ENCODE measurements around the gene DHRS7. TPM values are rescaled to one million over a fixed set of nuclear protein-coding genes. Genes with fewer than 3 reads are reported as not detected.

The DHRS7 gene
- polyA plus RNA-seq, 1 of the 3 experiments (the other 2 are of a cell fraction) = 88.7 TPM

DNA sequence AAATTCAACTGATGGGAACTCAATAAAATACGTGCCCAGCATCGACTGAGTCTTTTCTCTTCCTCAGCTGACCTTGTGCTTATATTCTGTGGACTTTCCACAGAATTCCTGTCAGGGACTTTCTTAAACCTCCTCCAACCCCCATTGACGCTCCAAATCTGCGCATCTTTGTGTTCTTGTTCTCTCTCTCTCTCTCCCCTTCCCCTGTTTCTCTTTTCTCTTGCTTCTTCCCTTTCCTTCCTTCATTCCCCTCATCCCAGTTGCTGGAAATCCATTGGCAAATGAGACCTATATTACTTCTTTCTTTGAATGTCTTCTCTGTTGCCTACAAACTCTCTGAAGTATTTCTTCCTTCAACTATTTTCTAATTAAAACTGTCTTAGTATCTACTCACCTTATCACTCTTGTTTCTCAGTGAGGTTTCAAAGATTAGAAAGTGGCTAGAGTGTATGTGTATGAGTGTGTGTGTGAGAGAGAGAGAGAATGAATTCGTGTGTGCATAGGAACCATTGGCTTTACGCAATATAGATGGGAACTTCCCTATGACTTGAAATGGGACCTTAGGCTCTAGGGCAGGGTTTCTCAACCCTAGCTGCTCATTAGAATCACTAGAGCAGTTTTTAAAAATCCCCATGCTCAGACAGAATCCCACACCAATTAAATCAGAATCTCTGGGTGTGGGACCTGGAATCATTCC is 41.8 kb upstream of the DHRS7 start:
- Histone ChIP-seq H4K20me1 (ENCODE audit: insufficient read depth) (no peaks in the 10 kb centered on the region), H3K27ac (ENCODE audit: low read depth in 2 of 2, low read length in 1 of 2) (no peak overlapping the region), H3K4me1 (ENCODE audit: control insufficient read depth in 1 of 2, insufficient read depth in 2 of 2, low read depth in 1 of 2, low read length in 1 of 2) (peaks cover 0 to 4% of the 10 kb centered on the region in 2 experiments; a peak in 2 of 4 replicates), H3K4me2 (no peak overlapping the region), H3K9me2 (no peaks in the 10 kb centered on the region), H3K27me3 (ENCODE audit: insufficient read depth) (no peaks in the 10 kb centered on the region; the same call in 1 of the 2 replicates), H3K4me3 (ENCODE audit: low read depth in 2 of 2, low read length in 1 of 2) (no peak overlapping the region), H3K9ac (no peak overlapping the region), H3K9me3 (no peaks in the 10 kb centered on the region), H3K79me2 (ENCODE audit: insufficient read depth) (no peaks in the 10 kb centered on the region), H3F3A (replicated peaks; ENCODE audit: insufficient read depth) (no peaks in the 10 kb centered on the region), H2AFZ (ENCODE audit: low read depth) (no peak overlapping the region), H3K36me3 (replicated peaks in 1 of 2; ENCODE audit: control insufficient read depth in 1 of 2, insufficient read depth in 2 of 2, low read length in 1 of 2) (no peaks in the 10 kb centered on the region)
- WGBS (ENCODE audit: low lambda C conversion rate) = 67% methylated on average over 6 of the region's 6 CpGs
- no peak for DNase-seq
- ChIA-PET CTCF (interaction anchor here (0.8 kb wide), 1 partner anchor 12 kb away, joined by 3 read pairs; no protein-coding TSS in a partner anchor), POLR2A (no interaction called here)
- TF ChIP-seq USF2 (IDR thresholded peaks at IDR 0.05; ENCODE audit: borderline replicate concordance, low read depth, low read length) (no peak), FOXM1 (IDR thresholded peaks at IDR 0.05; ENCODE audit: low read depth) (no peak), YY1 (IDR thresholded peaks at IDR 0.05; ENCODE audit: low read depth) (no peak), SIN3A (IDR thresholded peaks at IDR 0.05; ENCODE audit: borderline replicate concordance, low read depth, low read length) (no peak), FOSL2 (IDR thresholded peaks at IDR 0.05; ENCODE audit: borderline replicate concordance, low read depth) (no peak), CHD2 (IDR thresholded peaks at IDR 0.05; ENCODE audit: low read length, partially characterized antibody) (no peak), TAF1 (IDR thresholded peaks at IDR 0.05; ENCODE audit: borderline replicate concordance, low read depth, low read length) (no peak), NRF1 (IDR thresholded peaks at IDR 0.05; ENCODE audit: low read depth, low read length) (no peak), EP300 (IDR thresholded peaks at IDR 0.05; ENCODE audit: borderline replicate concordance in 1 of 2, low read depth in 1 of 2, low read length in 1 of 2) (no peak), RCOR1 (IDR thresholded peaks at IDR 0.05; ENCODE audit: low read length) (no peak), FOXJ3 (CRISPR knock-in tag; IDR thresholded peaks at IDR 0.05) (no peak), EZH2phosphoT487 (IDR thresholded peaks at IDR 0.05; ENCODE audit: borderline replicate concordance, low read depth) (no peak), GABPA (IDR thresholded peaks at IDR 0.05; ENCODE audit: low read depth) (no peak), TEAD4 (IDR thresholded peaks at IDR 0.05; ENCODE audit: borderline replicate concordance, insufficient read depth) (no peak), RXRA (IDR thresholded peaks at IDR 0.05; ENCODE audit: borderline replicate concordance, low read depth) (no peak), TCF12 (IDR thresholded peaks at IDR 0.05) (no peak), MEF2A (IDR thresholded peaks at IDR 0.05; ENCODE audit: borderline replicate concordance, low read depth) (no peak), GATA2 (CRISPR knock-in tag; IDR thresholded peaks at IDR 0.05) (no peak)
- TF ChIP-seq, protein P1, sequence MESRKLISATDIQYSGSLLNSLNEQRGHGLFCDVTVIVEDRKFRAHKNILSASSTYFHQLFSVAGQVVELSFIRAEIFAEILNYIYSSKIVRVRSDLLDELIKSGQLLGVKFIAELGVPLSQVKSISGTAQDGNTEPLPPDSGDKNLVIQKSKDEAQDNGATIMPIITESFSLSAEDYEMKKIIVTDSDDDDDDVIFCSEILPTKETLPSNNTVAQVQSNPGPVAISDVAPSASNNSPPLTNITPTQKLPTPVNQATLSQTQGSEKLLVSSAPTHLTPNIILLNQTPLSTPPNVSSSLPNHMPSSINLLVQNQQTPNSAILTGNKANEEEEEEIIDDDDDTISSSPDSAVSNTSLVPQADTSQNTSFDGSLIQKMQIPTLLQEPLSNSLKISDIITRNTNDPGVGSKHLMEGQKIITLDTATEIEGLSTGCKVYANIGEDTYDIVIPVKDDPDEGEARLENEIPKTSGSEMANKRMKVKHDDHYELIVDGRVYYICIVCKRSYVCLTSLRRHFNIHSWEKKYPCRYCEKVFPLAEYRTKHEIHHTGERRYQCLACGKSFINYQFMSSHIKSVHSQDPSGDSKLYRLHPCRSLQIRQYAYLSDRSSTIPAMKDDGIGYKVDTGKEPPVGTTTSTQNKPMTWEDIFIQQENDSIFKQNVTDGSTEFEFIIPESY (IDR thresholded peaks at IDR 0.05; ENCODE audit: borderline replicate concordance, low read depth) = no peak

All from SK-N-SH (cell line).